NCI-H460 (cell line): ENCODE data around the gene HOXD13. TPM values are rescaled to one million over a fixed set of nuclear protein-coding genes. Genes with fewer than 3 reads are reported as not detected.

Source experiments
- total RNA-seq: library from RNA; depleted of rRNA; stranded (reverse); fragments of >200 nt; shearing (Covaris generic); gene quantifications from 2 replicates; pipeline ENCODE4 v1.2.3, GENCODE V29; 2014; rRNA removed

HOXD13 gene
- total RNA-seq, 1 experiment from 2014 or later: 4.7 TPM

Other genes starting within 250 kb of the HOXD13 start
- gene LNPK, start 90.5 kb upstream of the HOXD13 start, total RNA-seq: 20.8 and 24.0 TPM in 2 replicates
- gene EVX2, start 8.8 kb upstream of the HOXD13 start, total RNA-seq: not detected in 2 replicates
- gene HOXD12, start 7.1 kb downstream of the HOXD13 start, total RNA-seq: 0.20 TPM in 1 of 2 replicates, not detected in the other
- gene HOXD11, start 14.6 kb downstream of the HOXD13 start, total RNA-seq: not detected in 2 replicates
- 0.25 TPM in 1 of 2 replicates, not detected in the other for gene HOXD10, start 24.1 kb downstream of the HOXD13 start, total RNA-seq
- not detected in 2 replicates for gene HOXD9, start 30.0 kb downstream of the HOXD13 start, total RNA-seq
- gene HOXD8, start 37.0 kb downstream of the HOXD13 start, total RNA-seq: 11.7 and 13.9 TPM in 2 replicates
- gene HOXD4, start 58.8 kb downstream of the HOXD13 start, total RNA-seq: not detected in 2 replicates
- gene HOXD3, start 64.6 kb downstream of the HOXD13 start, total RNA-seq: not detected in 2 replicates
- not detected in 2 replicates for gene HOXD1, start 95.9 kb downstream of the HOXD13 start, total RNA-seq
- gene MTX2, start 176.7 kb downstream of the HOXD13 start, total RNA-seq: 39.5 and 44.1 TPM in 2 replicates